NCI-H2227 treated with DMSO at 0.1 percent for 48 hours (cell line): Measurements from ENCODE around the gene FREM1.

Experiments used
- DNase-seq: peaks from one replicate; lab custom pipeline; 2025; lab: John Stamatoyannopoulos, UW

FREM1 gene

DNA sequence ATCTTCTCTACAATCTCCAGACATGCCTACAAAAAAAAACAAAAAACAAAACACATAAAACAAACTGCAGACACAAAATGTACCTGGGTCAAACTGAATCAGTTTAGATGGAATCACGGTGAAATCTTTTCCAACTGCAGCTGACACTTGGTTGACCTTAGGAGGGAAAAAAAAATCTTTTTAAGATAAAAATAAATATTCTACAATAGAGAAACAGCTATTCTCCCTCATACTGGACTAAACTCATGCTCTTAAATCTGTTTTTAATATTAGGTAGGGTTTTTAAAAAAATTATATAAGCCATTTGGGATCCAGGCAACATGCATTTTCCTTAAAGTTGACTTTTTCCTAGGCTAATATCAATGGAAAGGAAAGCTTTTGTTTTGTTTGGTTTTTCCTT is 153.9 kb downstream of the FREM1 start:
- no peak for DNase-seq

DNA sequence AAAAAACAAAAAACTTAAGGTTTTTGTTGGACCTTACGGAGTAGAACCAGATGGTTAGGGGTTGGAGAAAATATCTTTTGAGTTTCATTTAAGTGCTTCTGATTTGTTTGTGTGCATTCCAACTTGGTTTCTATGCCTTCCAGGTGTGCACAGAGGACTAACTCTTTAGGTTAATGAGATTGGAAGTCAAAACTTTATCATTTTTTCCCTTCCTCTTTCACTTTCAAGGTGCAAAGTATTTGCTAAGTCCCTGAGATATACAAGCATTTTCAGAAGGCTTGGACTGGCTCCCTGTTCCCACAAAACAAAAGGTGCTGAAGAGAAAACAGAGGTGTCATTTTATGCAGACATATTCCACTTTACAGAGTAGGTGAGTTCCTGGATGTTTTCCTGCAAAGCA is 157.4 kb downstream of the FREM1 start:
- no peak for DNase-seq

DNA sequence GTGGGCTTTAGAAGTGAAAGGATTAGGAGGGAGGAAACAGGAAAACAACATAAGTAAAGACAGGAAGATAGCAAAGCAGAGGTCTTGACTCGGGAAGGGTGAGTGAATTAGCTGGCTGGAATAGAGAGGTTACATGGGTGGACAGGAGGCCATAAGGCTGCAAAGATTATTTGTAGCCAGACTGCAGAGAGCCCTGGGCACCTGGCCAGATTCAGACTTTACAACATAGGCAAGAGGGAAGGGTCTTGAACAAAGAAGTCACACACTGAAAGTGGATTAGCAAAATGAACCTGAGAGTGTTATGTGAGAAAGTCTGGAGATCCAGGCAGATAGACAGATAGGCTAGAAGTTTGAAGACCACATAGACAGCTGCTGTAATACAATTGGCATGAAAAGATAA is 158.0 kb downstream of the FREM1 start:
- no peak for DNase-seq

DNA sequence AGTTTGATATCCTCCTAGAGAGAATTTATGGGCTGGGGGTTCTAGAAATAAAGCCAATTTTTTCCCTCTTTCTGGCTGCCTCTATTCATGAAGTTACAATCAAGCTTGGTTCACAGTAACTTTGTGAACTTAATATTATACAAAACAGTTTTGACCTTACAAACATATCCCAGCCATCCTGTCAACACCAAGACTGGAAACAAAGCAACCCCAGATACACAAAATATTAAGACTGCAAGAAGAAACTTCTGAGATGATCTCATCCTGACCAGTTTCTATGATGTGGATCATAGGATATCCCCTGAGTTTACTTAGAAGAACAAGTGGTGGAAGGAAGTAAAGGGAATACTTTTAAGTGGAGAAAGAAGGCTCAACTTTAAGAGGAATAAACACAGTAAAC is 159.4 kb downstream of the FREM1 start:
- DNase-seq, result no peak

DNA sequence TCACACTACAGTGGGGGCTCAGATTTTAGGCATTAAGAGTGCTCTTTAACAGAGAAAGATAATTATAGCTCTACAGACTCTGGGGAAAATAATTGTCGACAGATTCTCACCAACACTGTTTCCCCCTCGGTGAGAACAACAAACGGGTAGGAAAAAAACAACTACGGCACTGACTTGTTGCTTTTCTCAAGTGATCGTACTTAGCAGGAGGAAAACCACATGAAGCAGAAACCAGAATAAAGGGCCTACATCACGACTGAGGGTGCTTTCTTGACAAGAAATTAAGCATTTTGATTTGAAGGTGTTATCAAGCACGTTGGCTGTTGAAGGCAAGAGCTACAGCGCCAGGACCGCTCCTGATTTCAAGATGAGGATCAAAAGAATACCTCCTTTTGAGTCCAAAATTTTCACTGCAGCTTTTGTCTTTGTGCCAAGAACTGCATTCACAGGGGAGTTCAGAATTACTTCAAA is 160.5 kb downstream of the FREM1 start:
- peak; percentile 54 for DNase-seq

DNA sequence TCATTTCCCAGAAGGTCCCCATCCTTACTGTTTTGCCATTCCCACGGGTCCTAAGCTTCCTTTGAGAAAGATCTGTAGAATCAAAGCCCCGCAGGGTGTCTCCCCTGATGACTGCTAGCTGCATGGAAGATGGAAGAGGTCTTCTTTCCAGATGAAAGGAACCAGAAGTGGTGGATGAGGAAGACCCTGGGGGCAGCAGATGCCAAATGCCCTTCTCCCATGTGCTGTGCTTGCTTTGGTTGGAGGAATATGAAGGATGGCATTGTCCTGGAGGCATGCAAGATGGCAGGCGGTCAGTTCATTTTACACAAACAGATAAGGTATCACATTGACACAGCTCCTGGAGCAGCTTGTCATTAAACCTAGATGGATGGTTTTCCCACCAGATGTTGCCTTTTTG is 161.9 kb downstream of the FREM1 start:
- no peak for DNase-seq

DNA sequence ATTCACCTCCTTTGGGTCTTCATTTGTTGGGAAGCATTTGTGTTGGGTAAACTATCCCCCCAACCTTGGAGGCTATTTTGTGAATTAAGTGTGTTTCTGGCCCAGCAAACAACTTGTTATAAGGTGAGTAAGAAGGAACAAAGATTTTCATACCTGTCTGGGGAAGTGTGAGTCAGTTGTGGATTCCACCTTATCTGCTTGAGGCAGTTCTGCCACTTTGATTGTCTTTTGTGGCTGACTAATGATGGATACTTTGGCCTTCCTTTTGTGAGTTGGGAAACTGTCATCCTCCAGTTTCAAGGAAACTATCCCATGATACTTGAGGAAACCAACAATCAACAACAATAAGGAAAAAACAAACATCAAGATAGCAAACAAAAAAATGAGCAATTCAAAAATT is 163.1 kb downstream of the FREM1 start:
- DNase-seq, result no peak

DNA sequence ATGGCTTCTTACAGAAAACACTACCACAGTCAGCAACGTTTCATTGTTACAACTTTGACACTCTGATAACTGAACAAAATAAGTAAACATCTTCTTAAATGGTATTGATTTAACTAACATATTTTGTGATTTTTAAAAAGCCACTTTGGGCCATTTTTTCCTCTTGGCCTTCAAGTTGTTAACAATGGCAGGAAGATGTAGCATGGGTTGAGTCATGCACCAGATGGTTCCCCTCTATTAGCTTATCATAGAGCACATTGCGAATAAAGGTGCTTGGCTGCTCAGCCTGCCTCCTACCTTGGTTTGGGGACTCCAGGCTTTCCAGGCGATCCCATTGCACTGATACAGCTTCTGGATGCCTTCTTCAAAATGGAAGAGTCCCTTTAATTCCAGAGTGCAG is 163.6 kb downstream of the FREM1 start:
- no peak for DNase-seq

DNA sequence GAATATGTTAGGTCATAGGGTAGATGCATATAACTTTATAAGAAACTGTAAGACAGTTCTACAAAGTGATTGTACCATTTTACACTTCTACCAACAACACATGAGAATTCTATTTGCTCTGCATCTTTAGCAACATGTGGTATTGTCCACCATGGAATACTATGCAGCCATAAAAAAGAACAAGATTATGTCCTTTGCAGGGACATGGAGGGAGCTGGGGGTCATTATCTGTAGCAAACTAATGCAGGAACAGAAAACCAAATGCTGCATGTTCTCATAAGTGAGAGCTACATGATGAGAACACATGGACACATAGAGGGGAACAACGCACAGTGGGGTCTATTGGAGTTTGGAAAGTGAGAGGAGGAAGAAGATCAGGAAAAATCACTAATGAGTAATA is 165.5 kb downstream of the FREM1 start:
- DNase-seq, result no peak

DNA sequence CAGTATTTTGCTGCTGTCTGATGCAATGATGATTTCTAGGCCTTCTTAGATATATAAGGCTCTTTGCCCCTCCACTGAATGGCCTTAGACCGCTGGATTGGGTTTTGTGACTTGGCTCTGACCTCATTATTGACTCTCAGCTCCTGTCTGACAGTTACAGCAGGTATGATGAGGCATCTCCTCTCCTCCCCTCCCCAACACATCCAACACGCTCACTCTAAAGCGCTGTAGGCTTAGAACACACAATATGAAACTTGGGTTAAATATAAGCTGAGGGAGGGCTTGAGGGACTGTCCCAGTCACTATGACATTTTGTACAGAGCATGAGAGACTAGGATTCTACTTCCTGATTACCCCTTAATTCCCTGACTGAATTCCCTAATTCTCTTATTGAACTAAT is 168.9 kb downstream of the FREM1 start:
- no peak for DNase-seq

DNA sequence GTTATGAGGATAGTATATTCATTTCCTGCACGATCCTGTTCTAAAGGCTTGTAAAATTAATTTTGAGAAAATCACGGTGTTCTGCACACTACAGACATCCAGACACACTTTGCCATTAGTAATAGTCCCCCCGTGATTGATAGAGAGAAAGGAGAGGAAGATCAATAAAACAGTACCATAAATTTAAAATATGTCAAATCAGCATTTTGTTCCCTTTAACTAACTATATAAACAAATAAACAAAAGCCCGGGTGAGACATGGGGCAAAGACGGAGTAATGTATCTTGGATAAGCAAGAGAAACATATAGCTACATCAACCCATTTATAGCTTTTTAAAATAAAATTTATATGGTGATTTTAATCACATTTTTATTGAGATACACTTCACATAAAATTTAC is 177.1 kb downstream of the FREM1 start:
- DNase-seq, result no peak

DNA sequence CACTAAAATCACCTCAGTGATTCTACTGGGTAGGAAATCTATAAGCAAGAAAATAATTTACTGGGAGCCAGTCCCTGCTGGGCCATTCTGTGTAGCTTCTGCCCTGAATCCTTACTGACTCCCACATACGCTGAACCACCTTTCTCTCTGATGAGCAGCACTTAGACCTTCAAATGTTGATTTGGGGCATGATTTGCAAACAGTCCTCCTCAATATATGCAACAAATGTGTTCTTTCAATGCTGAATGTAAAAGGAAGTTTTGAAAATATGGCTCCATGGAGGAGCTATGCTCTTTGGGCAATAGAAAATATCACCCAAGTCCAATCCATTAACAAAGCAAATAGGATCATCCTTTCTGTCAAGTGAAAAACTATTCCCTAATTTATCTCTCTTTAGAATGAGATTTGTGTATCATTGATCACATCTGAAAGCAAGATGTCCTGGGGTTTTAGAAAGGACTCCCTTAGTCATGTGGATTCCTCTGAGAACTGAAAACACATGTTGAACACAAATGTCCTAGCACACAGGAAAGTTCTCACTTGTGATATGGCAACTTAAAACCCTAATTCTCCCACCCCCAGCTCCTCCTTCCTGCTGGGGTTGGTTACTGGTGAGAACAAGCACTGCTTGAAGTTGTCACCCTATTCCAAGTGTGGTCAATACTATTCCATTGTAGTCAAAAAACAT is 178.8 kb downstream of the FREM1 start:
- DNase-seq, result no peak

DNA sequence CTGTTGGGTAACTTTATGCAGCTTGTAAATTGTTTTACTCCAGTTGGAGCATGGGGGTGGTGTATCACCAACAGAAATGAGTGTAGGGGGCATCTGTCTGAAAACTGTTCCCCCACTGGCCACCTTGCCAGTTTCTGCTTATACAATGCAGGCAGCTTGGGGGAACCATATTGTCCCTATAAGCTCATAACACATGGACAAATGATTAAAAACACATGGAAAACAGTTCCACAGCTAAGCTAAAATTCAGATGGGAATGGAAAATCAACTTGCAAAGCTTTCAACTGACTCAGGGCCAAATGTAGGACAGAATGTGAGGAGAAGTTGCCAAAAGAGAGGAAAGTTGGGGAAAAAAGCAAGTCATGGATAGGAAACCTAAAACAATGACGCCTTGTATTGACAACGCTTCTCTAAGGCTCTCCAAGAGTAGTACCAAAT is 179.7 kb downstream of the FREM1 start:
- DNase-seq, result no peak

DNA sequence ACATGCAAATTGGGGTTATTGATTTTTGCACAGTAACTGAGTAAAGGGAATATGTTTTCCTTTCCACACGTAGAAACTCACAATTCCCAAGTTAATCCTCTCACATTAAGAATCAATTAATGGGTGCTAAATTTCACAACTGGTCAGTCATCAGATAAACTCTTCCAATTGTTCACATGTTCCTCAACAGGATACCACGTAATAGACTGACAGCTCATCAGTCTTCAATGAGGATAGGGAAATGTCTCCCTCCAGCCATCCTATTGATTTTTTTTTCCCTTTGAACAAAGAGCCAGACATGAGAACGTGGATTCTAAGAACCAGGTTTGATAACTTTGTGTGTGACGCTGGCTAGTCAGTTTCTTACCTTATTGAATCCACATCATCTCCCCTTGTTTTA is 186.9 kb downstream of the FREM1 start:
- DNase-seq, result no peak

DNA sequence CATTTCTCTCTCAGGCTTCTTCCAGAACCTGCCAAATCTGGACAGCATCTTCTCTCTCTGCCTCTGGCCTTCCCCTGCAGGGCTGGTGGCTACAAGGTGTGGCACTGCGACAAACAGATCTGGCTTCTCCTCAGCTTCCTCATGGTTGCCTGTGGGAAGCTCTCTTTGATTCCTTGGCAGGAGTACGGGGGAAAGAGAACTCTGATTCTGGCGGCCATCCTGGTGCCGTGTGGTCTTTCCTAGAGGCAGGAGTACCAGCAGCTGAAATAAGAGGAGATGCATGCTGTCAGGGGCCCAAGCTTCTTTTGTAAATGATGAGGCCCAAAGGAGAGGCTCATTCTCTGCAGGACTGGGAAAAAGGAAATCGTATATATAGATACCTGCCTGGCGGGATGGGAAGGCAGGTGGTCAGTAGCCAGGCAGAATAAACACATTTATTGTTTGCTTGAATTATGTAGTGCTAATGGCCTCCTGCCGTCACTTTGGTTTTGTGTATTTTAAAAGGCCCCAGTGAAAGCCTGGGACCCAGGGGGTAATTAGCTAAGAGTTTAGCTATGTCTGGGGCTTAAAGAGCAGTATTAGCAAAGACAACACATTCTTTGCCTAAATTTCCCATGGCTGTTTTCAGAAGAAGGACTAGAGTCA is 187.7 kb downstream of the FREM1 start, which contains the start of gene CER1:
Gene CER1, minus strand, starts transcription at position 343 of the 645 bp plus-strand sequence. Its CDS starts 61 bp downstream, at position 282.
- no peak for DNase-seq

DNA sequence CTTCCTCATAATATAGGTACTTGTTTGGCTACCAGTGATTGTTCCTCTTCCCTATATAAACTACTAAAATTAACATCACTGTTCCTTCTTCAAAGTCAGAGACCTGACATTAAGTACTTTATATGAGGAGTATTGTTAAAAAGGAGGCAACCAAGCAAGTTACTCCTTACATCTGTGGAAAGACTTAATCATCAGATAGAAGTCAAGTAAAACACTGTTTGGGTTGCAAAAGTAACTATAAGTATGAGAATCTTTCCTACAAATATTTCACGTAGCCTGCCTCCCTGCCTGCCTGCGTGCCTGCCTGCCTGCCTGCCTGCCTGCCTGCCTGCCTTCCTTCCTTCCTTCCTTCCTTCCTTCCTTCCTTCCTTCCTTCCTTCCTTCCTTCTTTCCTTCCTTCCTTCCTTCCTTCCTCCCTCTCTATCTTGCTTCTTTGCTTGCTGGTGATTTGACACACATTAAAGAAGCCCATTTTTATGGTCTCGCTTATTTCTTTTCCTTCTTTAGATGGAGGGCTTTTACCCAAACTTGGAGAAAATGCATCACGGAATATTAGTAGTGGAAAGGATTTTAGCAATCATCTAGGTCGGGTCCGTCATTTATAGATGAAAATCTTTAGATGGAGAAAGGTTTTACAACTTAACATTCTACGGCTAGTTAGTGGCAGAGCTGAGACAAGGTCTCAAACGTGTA is 190.9 kb downstream of the FREM1 start:
- no peak for DNase-seq

DNA sequence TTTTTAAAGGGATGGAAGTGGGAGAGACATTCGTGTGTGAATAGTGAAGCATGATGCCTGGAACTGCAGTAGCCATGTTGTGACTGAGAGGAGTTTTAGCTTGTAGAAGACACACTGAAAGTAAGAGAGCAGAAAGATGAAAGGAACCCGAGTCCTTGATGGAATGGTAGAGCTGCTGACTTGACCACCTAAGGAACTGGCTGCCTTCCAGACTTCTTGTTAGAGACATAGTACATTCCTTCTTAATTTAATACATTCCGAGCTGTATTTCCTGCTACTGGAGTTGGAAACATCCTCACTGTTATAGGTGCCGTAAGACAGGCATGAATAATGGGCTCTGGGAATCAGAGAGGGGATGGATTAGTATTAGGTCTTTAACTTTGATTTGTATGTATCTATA is 195.1 kb downstream of the FREM1 start:
- DNase-seq, result no peak

DNA sequence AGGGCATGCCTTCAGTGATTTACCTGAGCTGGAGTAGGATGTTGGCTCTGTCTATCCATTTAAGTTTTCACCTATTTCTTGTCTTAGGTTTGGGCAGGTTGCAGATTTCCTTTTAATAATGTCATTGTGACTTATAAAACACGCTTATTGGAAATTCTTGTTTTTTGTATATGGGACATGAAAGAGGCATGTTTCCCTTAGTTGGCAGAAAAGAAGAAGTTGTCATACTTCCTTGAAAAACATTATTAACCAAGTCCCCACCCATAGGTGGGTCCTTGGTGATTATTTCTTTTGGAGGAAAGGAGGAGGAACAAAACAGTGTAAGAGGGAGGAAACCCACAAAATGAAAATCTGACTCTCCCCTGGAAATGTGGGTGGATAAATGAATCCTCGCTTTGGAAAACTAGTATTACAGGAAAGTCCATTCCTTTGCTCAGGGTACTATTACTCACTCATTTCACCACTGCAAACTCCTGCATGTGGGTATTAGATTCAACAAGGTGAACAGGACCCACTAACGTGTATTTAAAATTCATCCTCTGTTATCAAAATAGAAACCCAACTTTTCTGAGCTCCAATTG is 197.0 kb downstream of the FREM1 start:
- no peak for DNase-seq

DNA sequence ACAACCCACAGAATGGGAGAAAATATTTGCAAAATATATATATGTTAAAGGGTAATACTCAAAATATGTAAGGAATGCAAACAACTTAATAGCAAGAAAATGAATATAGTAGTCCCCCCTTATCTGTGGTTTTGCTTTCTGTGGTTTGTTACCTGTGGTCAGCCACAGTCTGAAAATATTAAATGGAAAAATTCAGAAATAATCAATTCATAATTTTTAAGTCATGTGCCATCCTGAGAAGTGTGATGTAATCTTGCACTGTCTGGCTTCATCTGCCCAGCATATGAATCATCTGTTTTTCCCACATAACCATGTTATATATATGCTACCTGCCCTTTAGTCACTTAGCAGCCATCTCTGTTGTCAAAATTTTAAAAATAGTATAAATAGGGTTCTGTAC is 199.4 kb downstream of the FREM1 start:
- DNase-seq, result no peak

DNA sequence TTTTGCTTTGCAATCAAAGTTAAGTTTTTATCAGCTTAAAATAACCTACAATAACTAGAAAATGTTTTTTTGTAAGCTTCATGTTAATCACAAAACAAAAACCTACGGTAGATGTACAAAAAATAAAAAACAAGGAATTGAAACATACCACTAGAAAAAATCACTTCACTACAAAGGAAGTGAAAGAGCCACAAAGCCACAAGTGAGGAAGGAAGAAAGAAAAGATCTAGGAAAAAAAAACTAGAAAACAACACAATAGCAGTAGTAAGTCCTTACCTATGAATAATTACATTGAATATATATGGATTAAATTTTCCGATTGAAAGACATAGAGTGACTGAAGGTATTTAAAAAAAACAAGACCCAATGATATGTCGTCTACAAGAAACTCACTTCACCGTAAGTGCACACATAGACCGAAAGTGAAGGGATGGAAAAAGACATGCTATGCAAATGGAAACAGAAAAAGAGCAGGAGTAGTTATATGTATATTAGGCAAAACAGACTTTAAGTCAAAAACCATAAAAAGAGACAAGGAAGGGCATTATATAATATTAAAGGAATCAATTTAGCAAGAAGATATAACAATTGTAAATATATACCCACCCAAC is 203.6 kb downstream of the FREM1 start:
- no peak for DNase-seq

DNA sequence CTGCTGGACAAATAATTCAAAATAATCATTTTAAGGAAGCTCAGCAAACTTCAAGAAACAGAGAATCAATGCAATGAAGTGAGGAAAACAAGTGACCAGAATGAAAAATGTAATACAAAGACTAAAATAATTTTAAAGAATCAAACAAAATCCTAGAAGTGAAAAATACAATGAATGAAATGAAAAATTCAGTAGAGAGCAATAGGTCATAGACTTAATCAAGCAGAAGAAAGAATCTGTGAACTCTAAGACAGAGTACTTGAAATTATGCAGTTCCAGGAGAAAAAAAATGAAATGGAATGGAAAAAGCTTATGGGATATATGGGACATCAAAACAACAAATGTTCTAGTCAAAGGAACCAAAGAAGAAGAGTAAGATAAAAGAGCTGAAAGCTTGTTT is 205.1 kb downstream of the FREM1 start:
- DNase-seq, result no peak

DNA sequence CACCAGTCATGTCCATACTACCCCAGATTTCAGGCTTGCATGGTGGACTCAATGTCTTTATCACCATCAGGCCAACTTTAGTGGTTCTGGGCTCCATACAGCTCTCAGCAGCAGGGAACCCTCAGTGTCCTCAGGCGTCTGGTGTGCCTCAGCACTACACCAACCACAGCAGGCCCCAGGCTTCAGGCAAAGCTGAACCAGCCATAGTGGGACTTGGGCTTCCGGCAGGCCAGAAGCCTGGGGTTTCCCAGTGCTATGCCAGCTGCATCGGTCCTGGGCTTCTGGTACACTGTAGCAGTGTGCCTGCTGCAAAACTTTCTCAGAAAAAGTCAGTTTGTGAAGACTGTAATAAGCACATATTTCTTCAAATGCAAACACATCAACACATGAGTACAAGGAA is 205.9 kb downstream of the FREM1 start:
- DNase-seq, result no peak
